GM20000 (cell line): ENCODE measurements around the gene CCL3.
"Not testable (repeated sequence)": the region's sequence is repeated elsewhere in the genome, so short reads cannot be mapped to it uniquely, and the experiment has no call there.

ENCODE experiments used
- DNase-seq: peaks from one replicate; pipeline ENCODE4 v3.0.0; 2012; ENCODE audit warnings: low spot score
- CTCF ChIP-seq: IDR thresholded peaks from 2 replicates; pipeline ENCODE4 v1.5.1; 2012; ENCODE audit warnings: mild to moderate bottlenecking, control low read depth; ENCODE audit errors: extremely low read depth, missing control alignments

CCL3 gene

GRCh38 chr17:36123431-36123830 is 33.5 kb upstream of the CCL3 start:
- no peak for TF ChIP-seq CTCF
- DNase-seq, result no peak

GRCh38 chr17:36121099-36121498 is 31.2 kb upstream of the CCL3 start:
- not testable (repeated sequence) for DNase-seq

- DNase-seq, result no peak
- no peak for TF ChIP-seq CTCF
Observed at GRCh38 chr17:36120221-36120620, 30.3 kb upstream of the CCL3 start.

DNA sequence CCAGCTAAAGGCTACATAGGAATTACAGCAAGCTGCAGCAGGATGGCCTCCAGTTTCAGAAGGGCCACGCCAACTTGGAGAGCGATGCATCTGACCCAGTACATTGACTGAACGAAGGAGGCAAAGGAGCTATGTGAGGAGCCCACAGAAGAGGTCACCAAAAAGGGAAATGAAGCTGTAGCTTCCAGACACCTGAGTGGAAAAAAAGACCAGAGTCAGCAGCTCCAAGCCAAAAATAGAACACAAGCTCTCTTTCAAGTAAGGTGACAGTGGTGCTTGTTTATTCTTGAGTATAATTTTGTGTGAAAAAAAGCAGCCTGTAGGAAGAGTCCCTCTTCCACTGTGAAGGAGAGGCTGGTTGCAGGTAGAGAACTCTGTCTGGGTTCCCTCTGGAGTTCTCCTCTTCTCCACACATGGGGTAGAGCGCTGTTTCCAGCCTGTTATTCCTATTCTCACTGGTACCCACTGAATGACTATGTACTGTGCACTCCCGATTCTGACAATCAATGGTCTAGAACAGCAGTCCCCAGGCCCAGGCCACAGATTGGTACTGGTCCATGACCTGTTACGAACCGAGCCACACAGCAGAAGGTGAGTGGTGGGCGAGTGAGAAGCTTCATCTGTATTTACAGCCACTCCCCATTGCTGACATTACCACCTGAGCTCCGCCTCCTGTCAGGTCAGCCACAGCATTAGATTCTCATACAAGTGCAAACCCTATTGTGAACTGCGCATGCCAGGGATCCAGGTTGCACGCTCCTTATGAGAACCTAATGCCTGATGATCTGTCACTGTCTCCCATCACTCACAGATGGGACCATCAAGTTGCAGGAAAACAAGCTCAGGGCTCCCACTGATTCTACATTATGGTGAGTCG is 28.8 kb upstream of the CCL3 start:
- no peak for TF ChIP-seq CTCF
- no peak for DNase-seq

DNA sequence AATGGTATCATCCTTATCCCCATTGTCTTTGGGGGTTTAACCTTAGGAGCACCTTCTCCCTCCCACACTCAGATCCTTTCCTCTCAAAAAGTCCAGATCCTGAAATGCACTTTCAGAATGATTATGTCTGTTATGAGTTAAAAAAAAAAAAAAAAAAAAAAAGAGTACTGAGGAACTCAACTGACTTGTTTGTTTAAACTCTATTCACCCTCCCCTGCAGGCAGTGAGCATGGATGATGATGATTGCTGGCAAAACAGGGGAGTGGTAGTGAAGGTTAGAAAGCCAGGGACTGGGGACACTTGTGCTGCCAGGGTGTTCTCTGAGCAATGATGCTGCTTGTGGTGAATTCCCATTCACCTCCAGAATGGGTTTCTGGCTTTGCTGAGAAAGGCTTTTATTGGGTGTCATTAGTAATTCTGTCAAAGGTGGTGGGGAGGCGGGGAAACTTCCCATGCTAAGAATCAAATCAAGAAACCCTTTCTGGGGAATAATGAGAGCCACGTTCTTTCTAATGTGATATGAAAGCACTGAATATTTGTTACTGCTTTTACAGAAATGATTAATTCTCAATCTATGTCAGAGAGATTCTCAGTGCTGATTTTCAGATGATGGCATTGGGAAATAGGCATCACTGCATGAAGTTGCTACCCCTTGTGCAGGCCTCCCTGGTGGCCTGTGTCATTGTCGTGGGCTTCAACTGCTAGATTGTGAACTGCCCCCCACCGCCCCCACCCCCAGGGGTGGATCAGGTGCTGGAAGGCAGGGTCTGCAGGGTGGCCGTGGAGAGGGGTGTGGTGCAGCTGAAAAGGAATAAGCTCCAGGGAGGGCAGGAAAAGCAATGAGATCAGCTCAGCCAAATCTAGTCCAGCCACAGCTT is 27.8 kb upstream of the CCL3 start:
- peak; percentile 24 for DNase-seq
- TF ChIP-seq CTCF, result no peak

DNA sequence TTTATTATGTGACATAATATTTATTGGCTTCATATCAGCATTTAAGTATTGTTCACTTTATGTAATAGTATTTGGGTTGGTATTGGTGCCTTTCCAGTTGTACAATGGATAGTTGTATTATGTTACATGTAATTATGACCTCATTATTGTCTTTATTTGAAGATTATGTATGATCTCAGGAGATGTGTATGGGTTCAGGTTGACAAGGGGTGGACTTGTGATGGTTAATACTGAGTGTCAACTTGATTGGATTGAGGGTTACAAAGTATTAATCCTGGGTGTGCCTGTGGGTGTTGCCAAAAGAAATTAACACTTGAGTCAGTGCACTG is 25.7 kb upstream of the CCL3 start:
- DNase-seq, result not testable (repeated sequence)

GRCh38 chr17:36114971-36115648 is 25.2 kb upstream of the CCL3 start:
- DNase-seq, result not testable (repeated sequence)

- not testable (repeated sequence) for DNase-seq
Observed at GRCh38 chr17:36113131-36113530, 23.2 kb upstream of the CCL3 start.

DNA sequence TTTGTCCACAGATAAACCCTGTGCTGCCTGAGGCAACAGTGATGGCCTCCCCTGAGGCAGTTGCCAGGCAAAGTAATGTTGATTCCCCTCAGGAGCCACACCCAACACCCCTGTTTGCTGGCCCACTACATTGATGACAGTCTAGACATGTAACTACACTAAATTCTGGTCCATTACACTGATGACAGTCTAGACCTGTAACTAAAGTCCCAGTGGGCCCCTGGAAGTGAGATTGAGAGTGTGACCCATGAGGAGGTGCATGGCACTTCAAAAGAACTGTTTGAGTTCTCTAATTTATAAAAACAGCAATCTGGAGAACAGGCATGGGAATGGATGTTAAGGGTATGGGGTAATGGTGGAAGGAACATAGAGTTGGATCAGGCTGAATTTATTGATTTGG is 22.6 kb upstream of the CCL3 start:
- TF ChIP-seq CTCF, result no peak

More for the DNA sequence above, 22.6 kb upstream of the CCL3 start:
- DNase-seq, result no peak
